PC-9 (cell line): Measurements from ENCODE around the gene CDH1.

ENCODE experiments used
- CTCF ChIP-seq: fragments of 200-600 bp; sonication (generic); conservative IDR thresholded peaks from 2 replicates; pipeline ENCODE4 v1.6.1; 2017; ENCODE audit warnings: mixed run types, antibody characterized with exemption, mild to moderate bottlenecking, moderate library complexity
- EZH2 ChIP-seq: fragments of 200-600 bp; sonication (generic); IDR thresholded peaks from 2 replicates; pipeline ENCODE4 v1.8.0; 2017; ENCODE audit warnings: antibody characterized with exemption, low read depth

- no peak for TF ChIP-seq CTCF
- no peak for TF ChIP-seq EZH2
These were observed 136.8 kb downstream of the CDH1 start for GRCh38 chr16:68873635-68874471.
